IMR-90 (cell line): ENCODE measurements around the gene RER1. TPM values are rescaled to one million over a fixed set of nuclear protein-coding genes. Genes with fewer than 3 reads are reported as not detected.

Experiments
- ATAC-seq: fragments of 200-7000 bp; cut with Tn5 transposase; 2 replicates; pipeline ENCODE4 v1.9.1; 2020; ENCODE audit warnings: low read depth, mild to moderate bottlenecking, moderate library complexity
- BruUV-seq: library from RNA; stranded (reverse); fragments of 400-500 nt; replicated peaks from 2 replicates; lab custom pipeline; 2021; lab: Mats Ljungman, UMichigan
- CTCF ChIA-PET: fragments of 300-600 bp; formaldehyde crosslinking; extraction: SDS; loops from one replicate; lab custom pipeline; 2021; ENCODE audit warnings: antibody characterized with exemption; lab: Yijun Ruan, JAX
- POLR2A ChIA-PET: fragments of 300-600 bp; sonication (Branson Sonifier 250); formaldehyde crosslinking; loops from one replicate; lab custom pipeline; 2022; ENCODE audit warnings: antibody characterized with exemption; ENCODE audit not compliant: unreplicated experiment; lab: Charles Lee
- DNase-seq: peaks from one replicate; pipeline ENCODE4 v3.0.0; 2013
- H2AFZ ChIP-seq: replicated peaks from 2 replicates; pipeline ENCODE3; 2013; ENCODE audit warnings: low read length, mild to moderate bottlenecking; ENCODE audit not compliant: poor library complexity
- H2AK5ac ChIP-seq: 2 replicates; pipeline ENCODE4 v1.6.1; 2013; ENCODE audit warnings: low read depth, low read length, inconsistent platforms
- H2AK9ac ChIP-seq: replicated peaks from 2 replicates; pipeline ENCODE3; 2013; ENCODE audit warnings: mild to moderate bottlenecking, low read depth, low read length, moderate library complexity; ENCODE audit not compliant: poor library complexity
- H2BK120ac ChIP-seq: 2 replicates; pipeline ENCODE4 v1.6.1; 2013; ENCODE audit warnings: low read depth, low read length, inconsistent platforms
- H2BK15ac ChIP-seq: 3 replicates; pipeline ENCODE4 v1.6.1; 2013; ENCODE audit warnings: low read depth, low read length, inconsistent platforms
- H2BK20ac ChIP-seq: 2 replicates; pipeline ENCODE4 v1.6.1; 2013; ENCODE audit warnings: low read depth, mild to moderate bottlenecking, inconsistent platforms, low read length, moderate library complexity
- H2BK5ac ChIP-seq: 2 replicates; pipeline ENCODE4 v1.6.1; 2013; ENCODE audit warnings: mild to moderate bottlenecking, low read depth, low read length, inconsistent platforms; ENCODE audit not compliant: poor library complexity, severe bottlenecking
- H3K14ac ChIP-seq: replicated peaks from 2 replicates; pipeline ENCODE4 v1.6.1; 2013; ENCODE audit warnings: low read depth, low read length, inconsistent platforms
- H3K18ac ChIP-seq: 2 replicates; pipeline ENCODE4 v1.6.1; 2013; ENCODE audit warnings: low read depth, low read length, control low read depth
- H3K23ac ChIP-seq: 2 replicates; pipeline ENCODE4 v1.6.1; 2013; ENCODE audit warnings: low read depth, low read length, inconsistent platforms
- H3K27ac ChIP-seq: 2 replicates; pipeline ENCODE4 v1.5.1; 2013; ENCODE audit warnings: mild to moderate bottlenecking, control low read depth, low read length; ENCODE audit not compliant: insufficient read depth
- H3K27me3 ChIP-seq: 2 replicates; pipeline ENCODE4 v1.6.1; 2013; ENCODE audit warnings: low read length; ENCODE audit not compliant: control insufficient read depth, insufficient read depth
- H3K36me3 ChIP-seq: 2 replicates; pipeline ENCODE4 v1.6.1; 2013; ENCODE audit warnings: low read length, mixed read lengths; ENCODE audit not compliant: control insufficient read depth, insufficient read depth
- H3K4ac ChIP-seq: 2 replicates; pipeline ENCODE4 v1.6.1; 2013; ENCODE audit warnings: low read depth, low read length, inconsistent platforms
- H3K4me1 ChIP-seq: 2 replicates; pipeline ENCODE4 v1.6.1; 2013; ENCODE audit warnings: low read length, mixed read lengths; ENCODE audit not compliant: control insufficient read depth, insufficient read depth
- H3K4me2 ChIP-seq: 2 replicates; pipeline ENCODE4 v1.6.1; 2013; ENCODE audit warnings: low read depth, mild to moderate bottlenecking, control low read depth, low read length, moderate library complexity
- H3K4me3 ChIP-seq: 2 replicates; pipeline ENCODE4 v1.5.1; 2013; ENCODE audit warnings: low read depth, mild to moderate bottlenecking, control low read depth, low read length, moderate library complexity; ENCODE audit not compliant: insufficient read depth
- H3K56ac ChIP-seq: 2 replicates; pipeline ENCODE4 v1.6.1; 2013; ENCODE audit warnings: low read length, inconsistent platforms; ENCODE audit not compliant: insufficient read depth; ENCODE audit errors: extremely low read depth
- H3K79me1 ChIP-seq, 2 experiments: 2 replicates each; pipeline ENCODE4 v1.6.1; 2013; ENCODE audit warnings: low read length in 2 of 2, inconsistent platforms in 1 of 2, low read depth in 1 of 2
- H3K9ac ChIP-seq: 2 replicates; pipeline ENCODE4 v1.6.1; 2013; ENCODE audit warnings: low read depth, low read length, control low read depth
- H3K9me1 ChIP-seq: 2 replicates; pipeline ENCODE4 v1.6.1; 2013; ENCODE audit warnings: low read length, inconsistent platforms; ENCODE audit not compliant: insufficient read depth
- H3K9me3 ChIP-seq: 2 replicates; pipeline ENCODE4 v1.6.1; 2013; ENCODE audit warnings: low read length; ENCODE audit not compliant: control insufficient read depth, insufficient read depth
- H4K20me1 ChIP-seq: 2 replicates; pipeline ENCODE4 v1.6.1; 2013; ENCODE audit warnings: low read length, inconsistent platforms; ENCODE audit not compliant: insufficient read depth
- H4K5ac ChIP-seq: 2 replicates; pipeline ENCODE4 v1.6.1; 2013; ENCODE audit warnings: mild to moderate bottlenecking, low read depth, low read length, control low read depth
- H4K8ac ChIP-seq, 2 experiments: 2 replicates each; pipeline ENCODE4 v1.6.1; 2013; ENCODE audit warnings: low read depth in 2 of 2, low read length in 2 of 2, control low read depth in 1 of 2, inconsistent platforms in 1 of 2
- H4K91ac ChIP-seq: 2 replicates; pipeline ENCODE4 v1.6.1; 2013; ENCODE audit warnings: low read depth, low read length, inconsistent platforms; ENCODE audit not compliant: insufficient read depth
- CEBPB ChIP-seq: IDR thresholded peaks from 2 replicates; pipeline ENCODE4 v1.6.1; 2012; ENCODE audit warnings: low read depth, low read length, improper control_type of control experiment
- CHD1 ChIP-seq: IDR thresholded peaks from 2 replicates; pipeline ENCODE4 v1.6.1; 2012; ENCODE audit warnings: low read depth, low read length, improper control_type of control experiment
- MXI1 ChIP-seq: IDR thresholded peaks from 2 replicates; pipeline ENCODE4 v1.6.1; 2012; ENCODE audit warnings: low read depth, mild to moderate bottlenecking, low read length, moderate library complexity, borderline replicate concordance
- SMC3 ChIP-seq: fragments of 150-350 bp; IDR thresholded peaks from 2 replicates; pipeline ENCODE4 v1.6.1; 2016; ENCODE audit warnings: low read depth, mild to moderate bottlenecking, antibody characterized with exemption, low read length, moderate library complexity
- WGBS, 2 experiments: methylation state at CpG; one replicate each; pipeline versions ENCODE4 v1.1.5 to v1.1.7; 2013; ENCODE audit warnings: missing lambda C conversion rate in 2 of 2; ENCODE audit not compliant: insufficient read length in 1 of 2; ENCODE audit errors: extremely low coverage in 2 of 2; 5-methylcytosine and 5-hydroxymethylcytosine counted together
- dilution Hi-C: fragments of 300-500 bp; cut with HindIII; formaldehyde crosslinking; loops from one replicate; pipeline ENCODE4 v1.14.3; 2018; ENCODE audit warnings: low sequenced_read_pairs; ENCODE audit not compliant: unreplicated experiment
- in situ Hi-C: fragments of 300-500 bp; cut with MboI; formaldehyde crosslinking; loops from 3 replicates; pipeline ENCODE4 v1.14.3; 2019; ENCODE audit warnings: low sequenced_read_pairs, inconsistent platforms, mixed read lengths
- intact Hi-C: fragments of 100-400 bp; cut with micrococcal nuclease; formaldehyde crosslinking; loops from 2 replicates; pipeline ENCODE4 v1.10.0; 2022
- polyA plus RNA-seq, 3 experiments: library from polyadenylated mRNA; depleted of rRNA; stranded (reverse); fragments of >200 nt; gene quantifications; 2 replicates each; pipeline ENCODE4 v1.2.3, GENCODE V29; 2012; ENCODE audit warnings: low replicate concordance in 1 of 3
- total RNA-seq: library from RNA; depleted of rRNA; stranded (reverse); fragments of >200 nt; gene quantifications from 2 replicates; pipeline ENCODE4 v1.2.3, GENCODE V29; 2012
- TF ChIP-seq, protein P1 (sequence below): conservative IDR thresholded peaks from 2 replicates; pipeline ENCODE4 v1.5.1; 2012; ENCODE audit warnings: mild to moderate bottlenecking, low read depth, low read length, improper control_type of control experiment
- TF ChIP-seq, protein P2 (sequence below): fragments of 150-350 bp; IDR thresholded peaks from 2 replicates; pipeline ENCODE4 v1.6.1; 2016; ENCODE audit warnings: low read depth, mild to moderate bottlenecking, low read length, moderate library complexity, borderline replicate concordance

Gene RER1
- total and polyA plus RNA-seq, 2 of the 4 experiments (the other 2 are of a cell fraction), result 47.1 to 240 TPM

DNA sequence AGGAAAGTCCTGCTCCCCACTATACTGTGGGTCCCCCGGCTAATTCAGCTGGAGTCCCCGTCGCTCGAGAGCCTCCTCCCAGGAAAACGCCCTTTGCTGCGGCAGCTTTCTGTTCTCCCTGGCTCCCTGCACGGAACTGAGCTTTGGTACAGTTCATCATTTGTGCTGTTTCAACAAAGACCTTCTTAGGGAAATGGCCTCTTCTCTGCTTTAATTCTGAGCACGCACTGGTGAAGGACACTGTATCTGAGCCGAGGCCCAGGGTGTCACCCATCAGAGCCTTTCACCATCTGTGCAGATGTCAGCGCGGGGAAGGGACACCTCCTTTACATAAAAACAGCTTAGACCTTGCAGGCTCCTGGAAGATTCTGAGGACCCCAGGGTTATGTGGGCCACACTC lies 34.3 kb downstream of the RER1 start:
- H3K18ac ChIP-seq, result no peak overlapping the region
- no peak overlapping the region for H2BK120ac ChIP-seq
- WGBS, 2 experiments, result 74% methylated on average over 8 of the region's 11 CpGs; no CpG with 5 or more reads in 1 of the 2 experiments
- H3K27ac ChIP-seq, result no peak overlapping the region
- H2AFZ ChIP-seq, result no peak overlapping the region
- H3K36me3 ChIP-seq, result no peaks in the 10 kb centered on the region
- intact Hi-C loops, result no loop called here
- peaks cover 11% of the 10 kb centered on the region; the same call in 1 of the 2 replicates for H3K27me3 ChIP-seq
- no peak overlapping the region for H3K4ac ChIP-seq
- no peak overlapping the region for H3K56ac ChIP-seq
- dilution Hi-C loops, result no loop called here
- peaks cover 11% of the 10 kb centered on the region for H3K9me3 ChIP-seq
- BruUV-seq, result no TSS peak
- ATAC-seq (no peak), DNase-seq (no peak)
- H2BK5ac ChIP-seq, result no peak overlapping the region
- H3K23ac ChIP-seq, result no peak overlapping the region
- no peak overlapping the region for H2BK20ac ChIP-seq
- TF ChIP-seq CEBPB, result no peak
- no peak for TF ChIP-seq MXI1
- TF ChIP-seq, protein P1, sequence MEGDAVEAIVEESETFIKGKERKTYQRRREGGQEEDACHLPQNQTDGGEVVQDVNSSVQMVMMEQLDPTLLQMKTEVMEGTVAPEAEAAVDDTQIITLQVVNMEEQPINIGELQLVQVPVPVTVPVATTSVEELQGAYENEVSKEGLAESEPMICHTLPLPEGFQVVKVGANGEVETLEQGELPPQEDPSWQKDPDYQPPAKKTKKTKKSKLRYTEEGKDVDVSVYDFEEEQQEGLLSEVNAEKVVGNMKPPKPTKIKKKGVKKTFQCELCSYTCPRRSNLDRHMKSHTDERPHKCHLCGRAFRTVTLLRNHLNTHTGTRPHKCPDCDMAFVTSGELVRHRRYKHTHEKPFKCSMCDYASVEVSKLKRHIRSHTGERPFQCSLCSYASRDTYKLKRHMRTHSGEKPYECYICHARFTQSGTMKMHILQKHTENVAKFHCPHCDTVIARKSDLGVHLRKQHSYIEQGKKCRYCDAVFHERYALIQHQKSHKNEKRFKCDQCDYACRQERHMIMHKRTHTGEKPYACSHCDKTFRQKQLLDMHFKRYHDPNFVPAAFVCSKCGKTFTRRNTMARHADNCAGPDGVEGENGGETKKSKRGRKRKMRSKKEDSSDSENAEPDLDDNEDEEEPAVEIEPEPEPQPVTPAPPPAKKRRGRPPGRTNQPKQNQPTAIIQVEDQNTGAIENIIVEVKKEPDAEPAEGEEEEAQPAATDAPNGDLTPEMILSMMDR, result no peak
- TF ChIP-seq, protein P2, sequence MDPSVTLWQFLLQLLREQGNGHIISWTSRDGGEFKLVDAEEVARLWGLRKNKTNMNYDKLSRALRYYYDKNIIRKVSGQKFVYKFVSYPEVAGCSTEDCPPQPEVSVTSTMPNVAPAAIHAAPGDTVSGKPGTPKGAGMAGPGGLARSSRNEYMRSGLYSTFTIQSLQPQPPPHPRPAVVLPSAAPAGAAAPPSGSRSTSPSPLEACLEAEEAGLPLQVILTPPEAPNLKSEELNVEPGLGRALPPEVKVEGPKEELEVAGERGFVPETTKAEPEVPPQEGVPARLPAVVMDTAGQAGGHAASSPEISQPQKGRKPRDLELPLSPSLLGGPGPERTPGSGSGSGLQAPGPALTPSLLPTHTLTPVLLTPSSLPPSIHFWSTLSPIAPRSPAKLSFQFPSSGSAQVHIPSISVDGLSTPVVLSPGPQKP, result no peak
- no peak for TF ChIP-seq CHD1
- TF ChIP-seq SMC3, result no peak
- ChIA-PET POLR2A (no interaction called here), CTCF (no interaction called here)
- no peak overlapping the region for H4K8ac ChIP-seq
- H3K4me3 ChIP-seq, result no peak overlapping the region
- no peak overlapping the region for H2BK15ac ChIP-seq
- in situ Hi-C loops, result loop anchor here (25.0 kb wide), 1 partner anchor 636 kb away; the partner anchor contains the start of gene PRDM16
- H2AK9ac ChIP-seq, result no peak overlapping the region
- H2AK5ac ChIP-seq, result no peak overlapping the region
- no peak overlapping the region for H3K14ac ChIP-seq
- no peaks in the 10 kb centered on the region for H4K20me1 ChIP-seq
- H3K9ac ChIP-seq, result no peak overlapping the region
- no peak overlapping the region for H3K4me2 ChIP-seq
- no peaks in the 10 kb centered on the region for H3K79me1 ChIP-seq
- no peaks in the 10 kb centered on the region for H3K9me1 ChIP-seq
- no peaks in the 10 kb centered on the region for H3K4me1 ChIP-seq
- no peak overlapping the region for H4K91ac ChIP-seq
- no peak overlapping the region for H4K5ac ChIP-seq
